ENCODE data around the gene CCDC158. TPM values are rescaled to one million over a fixed set of nuclear protein-coding genes. Genes with fewer than 3 reads are reported as not detected.

Gene CCDC158
- total RNA-seq, 1 donor from 2014 or later: 0.51 TPM

DNA sequence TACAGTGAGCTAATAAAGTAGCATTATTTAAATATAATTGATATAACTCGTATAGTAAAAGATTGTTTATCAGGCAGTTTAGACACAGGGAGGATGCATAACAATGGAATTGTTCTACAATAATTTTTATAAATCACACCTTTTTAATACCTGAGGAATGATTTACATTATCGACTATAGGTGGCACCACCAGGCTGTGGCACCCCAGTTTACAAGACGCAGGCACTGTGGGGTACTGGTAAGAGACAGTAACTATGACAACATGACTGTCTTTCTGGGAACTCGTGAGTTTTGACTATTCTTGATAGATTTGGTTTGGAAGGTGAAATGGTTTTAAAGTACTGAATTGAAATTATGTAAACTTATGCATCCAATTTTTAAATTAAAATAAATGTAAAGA, 141.5 kb downstream of the CCDC158 start:
- DNase-seq: no peak

GRCh38 chr4:76278583-76278982, 142.4 kb downstream of the CCDC158 start:
- DNase-seq: no peak

- DNase-seq: no peak
Observed at GRCh38 chr4:76277667-76278066, 143.3 kb downstream of the CCDC158 start.

DNA sequence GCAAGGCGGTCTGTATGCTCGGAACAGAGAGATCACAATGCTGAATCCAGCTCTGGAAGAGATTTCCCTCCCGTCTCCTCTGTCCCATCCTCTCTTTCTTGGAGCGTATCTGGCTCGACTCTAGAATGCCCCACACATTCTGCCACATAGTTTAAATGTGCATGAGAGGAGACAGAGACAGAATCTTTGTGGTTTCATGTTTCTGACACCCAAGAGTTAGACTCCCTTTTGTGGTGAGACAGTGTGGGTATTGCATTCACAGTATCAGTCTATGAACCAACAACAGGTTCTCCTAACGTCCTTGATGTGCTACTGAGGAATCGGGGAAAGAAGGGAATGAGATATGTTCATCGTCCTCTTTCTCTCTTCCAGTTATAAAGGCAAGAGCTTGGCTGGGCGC, 144.1 kb downstream of the CCDC158 start:
- DNase-seq: no peak

- DNase-seq: no peak
Observed at GRCh38 chr4:76275486-76276124, 145.3 kb downstream of the CCDC158 start.

- no peak for DNase-seq
Observed at GRCh38 chr4:76272999-76273398, 147.9 kb downstream of the CCDC158 start.

GRCh38 chr4:76272582-76272981, 148.4 kb downstream of the CCDC158 start:
- no peak for DNase-seq

DNA sequence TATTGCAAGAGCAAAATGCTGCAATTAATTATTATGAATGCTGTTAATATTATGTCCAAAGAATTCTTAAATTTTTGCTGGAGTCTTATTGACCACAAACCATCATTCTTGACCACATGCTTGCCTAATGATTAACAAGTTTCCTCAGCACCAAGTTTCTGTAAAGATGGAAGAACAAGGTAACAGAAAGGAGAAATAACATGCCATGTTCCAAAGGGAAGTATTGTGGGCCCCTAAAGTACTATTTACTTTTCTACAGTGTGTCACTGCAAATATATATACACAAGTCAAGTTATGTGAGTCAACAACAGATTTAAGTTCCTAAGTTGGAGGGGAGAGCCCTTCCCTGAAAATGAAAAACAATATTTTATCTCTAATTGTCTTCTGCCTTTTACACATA, 148.9 kb downstream of the CCDC158 start:
- DNase-seq: no peak

- no peak for DNase-seq
Observed at GRCh38 chr4:76271248-76271647, 149.7 kb downstream of the CCDC158 start.

DNA sequence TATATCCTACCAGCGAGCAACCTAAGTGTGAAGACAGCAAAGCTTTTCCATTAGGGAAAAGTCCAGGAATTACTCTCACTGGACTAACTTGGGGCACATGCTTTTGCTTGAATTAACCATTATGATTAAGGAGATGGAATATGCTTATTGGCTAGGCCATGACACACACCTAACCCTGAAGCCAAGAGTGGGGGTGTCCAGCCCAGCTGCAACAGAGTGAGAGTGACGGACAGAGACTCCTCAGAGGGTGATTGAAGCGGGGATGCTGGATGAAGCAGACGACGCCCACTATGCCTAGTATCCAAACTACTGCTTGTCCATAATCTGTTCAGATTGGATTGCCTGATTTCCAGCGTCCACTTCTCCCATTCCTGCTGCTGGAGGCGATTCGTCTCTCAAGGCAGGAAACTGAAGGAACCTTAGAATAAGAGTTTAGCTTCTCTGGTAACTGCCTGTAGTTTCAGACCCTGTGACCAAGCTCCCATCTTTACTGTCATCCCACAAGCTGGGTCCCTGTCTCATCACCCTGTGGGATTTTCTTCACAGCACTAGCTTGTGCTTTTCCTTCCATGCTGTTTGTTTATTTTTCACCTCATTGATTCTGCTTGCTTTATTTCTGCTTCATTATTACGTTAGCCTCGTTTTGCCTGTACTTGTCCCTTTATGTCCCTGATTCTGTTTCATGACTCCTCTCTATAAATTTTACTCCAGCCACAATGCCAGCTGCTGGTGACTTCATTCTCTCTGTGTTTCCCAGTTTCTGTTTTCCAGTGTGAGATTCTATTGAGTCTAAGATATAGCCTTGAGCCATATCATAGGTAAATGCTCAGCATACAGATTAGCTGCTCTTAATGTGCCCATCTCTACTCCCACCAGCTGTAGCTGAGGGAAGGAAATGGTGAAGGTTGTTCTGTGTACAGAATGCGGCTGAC, 150.4 kb downstream of the CCDC158 start:
- no peak for DNase-seq

- DNase-seq: no peak
Observed at GRCh38 chr4:76267811-76268210, 153.1 kb downstream of the CCDC158 start.

GRCh38 chr4:76266627-76267026, 154.3 kb downstream of the CCDC158 start:
- DNase-seq: no peak

DNA sequence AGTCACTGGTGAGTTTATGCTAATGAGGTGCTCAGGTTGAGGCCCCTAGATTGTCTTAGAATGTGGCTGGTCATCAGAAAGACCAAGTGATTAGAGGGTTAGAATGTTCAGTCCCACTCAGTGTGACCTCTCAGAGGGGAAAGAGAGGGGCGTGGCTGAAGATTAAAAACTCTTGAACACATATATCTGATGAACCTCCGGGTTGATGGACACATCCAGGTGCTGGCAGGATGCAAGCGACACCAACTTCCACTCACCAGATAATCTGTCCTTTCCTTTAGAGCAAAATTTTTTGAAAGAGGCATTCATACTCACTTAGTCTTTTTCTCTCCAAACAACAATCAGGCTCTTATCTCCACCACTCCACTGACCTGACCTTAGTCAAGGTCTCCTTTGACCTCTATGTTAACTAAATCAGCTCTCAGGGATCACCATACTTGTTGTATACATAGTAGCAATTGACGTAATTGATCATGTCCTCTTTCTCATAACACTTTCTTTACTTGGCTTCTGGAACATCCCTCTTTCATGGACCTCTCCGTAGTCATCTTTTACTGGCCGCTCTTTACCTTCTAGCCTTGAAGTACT, 155.2 kb downstream of the CCDC158 start:
- DNase-seq: peak; percentile 10

Small RNAs within 50 kb of the gene (small RNA-seq; reads per million reads assigned to genes)
- gene RF00278 (ENCODE audit: low replicate concordance) (not detected), gene RNU6-1000P (ENCODE audit: low replicate concordance) (not detected)

Other genes starting within 250 kb of the CCDC158 start
- gene SCARB2, start 207.3 kb downstream of the CCDC158 start, total RNA-seq: 181 TPM
- 3.0 TPM for gene FAM47E, start 169.4 kb downstream of the CCDC158 start, total RNA-seq
- gene STBD1, start 114.4 kb downstream of the CCDC158 start, total RNA-seq: 64.8 TPM
- gene SHROOM3, start 14.1 kb upstream of the CCDC158 start, total RNA-seq: 17.5 TPM

Measured in tongue (tissue), 3 donors.